ENCODE results near the gene DNAJC8.

DNAJC8 gene

DNA sequence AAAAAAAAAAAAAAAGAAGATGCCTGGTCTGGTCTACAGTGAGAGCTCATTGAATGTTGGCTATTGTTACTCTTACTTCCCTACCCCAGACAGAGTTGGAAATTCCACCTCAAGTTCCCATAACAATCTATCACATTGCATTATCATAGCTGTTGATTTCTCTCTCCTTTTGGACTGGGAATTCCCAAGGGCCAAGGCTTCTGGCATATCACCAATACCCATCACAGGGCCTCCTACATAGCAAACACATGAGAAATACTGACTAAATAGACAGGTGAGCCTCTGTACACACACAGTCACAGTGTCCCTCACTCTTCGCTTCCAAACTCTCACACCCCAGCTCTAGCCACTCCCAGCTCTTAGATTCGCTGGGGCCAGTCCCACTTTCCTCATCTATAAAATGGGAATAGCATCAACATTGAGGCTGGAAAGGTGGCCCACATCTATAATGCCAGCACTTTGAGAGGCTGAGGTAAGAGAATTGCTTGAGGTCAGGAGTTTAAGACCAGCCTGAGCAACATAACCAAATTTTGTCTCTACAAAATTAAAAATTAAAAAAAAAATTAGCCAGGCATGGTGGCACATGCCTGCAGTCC, 62.7 kb downstream of the DNAJC8 start:
- no peak for DNase-seq

DNA sequence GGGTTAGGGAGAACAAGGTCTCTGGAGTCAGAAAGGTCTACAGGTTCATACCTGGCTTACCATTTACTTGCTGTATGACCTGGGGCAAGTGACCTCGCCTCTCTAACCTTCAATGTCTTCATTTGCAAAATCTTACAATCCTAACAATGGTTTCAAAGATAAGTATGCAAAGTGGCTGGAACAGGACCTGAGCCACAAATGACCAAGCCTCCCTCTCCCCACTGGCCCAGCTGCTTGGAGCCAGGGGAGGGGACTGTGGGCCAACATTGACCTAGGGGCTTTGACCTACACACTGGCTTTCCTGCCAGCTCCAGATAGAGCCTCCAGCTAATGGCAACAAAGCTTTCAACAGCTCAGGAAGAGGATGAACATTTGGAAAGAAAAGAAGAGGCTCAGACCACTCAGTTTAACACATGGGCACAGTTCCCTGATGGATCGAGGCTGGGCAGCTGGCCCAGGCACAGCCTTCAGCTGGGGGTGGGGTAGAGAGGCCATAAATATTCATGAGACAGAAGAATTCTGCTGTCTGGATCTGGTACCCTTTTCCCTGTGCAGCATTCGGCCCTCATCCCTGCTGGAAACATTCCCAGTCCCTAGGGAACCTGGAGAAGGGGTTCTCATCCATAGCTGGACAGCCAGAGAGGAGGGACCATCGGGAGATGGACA, 69.2 kb downstream of the DNAJC8 start:
- no peak for DNase-seq

DNA sequence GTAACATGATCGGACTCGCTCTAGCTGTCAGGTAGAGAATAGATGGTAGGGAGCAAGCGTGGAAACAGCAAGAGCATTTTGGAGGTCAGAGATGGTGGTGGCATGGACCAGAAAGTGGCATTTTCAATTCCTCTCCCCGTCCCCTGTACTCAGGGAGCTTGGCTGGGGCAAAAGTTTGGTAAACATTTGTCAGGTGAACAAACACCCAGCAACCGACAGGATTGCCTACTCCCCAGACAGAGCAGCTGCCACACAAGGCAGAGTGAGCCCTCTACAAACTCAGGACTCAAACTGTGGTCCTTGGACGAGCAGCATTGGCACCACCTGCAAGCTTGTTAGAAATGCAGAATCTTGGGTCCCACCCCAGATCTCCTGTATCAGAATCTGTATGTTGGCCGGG, 70.7 kb downstream of the DNAJC8 start:
- DNase-seq = no peak

DNA sequence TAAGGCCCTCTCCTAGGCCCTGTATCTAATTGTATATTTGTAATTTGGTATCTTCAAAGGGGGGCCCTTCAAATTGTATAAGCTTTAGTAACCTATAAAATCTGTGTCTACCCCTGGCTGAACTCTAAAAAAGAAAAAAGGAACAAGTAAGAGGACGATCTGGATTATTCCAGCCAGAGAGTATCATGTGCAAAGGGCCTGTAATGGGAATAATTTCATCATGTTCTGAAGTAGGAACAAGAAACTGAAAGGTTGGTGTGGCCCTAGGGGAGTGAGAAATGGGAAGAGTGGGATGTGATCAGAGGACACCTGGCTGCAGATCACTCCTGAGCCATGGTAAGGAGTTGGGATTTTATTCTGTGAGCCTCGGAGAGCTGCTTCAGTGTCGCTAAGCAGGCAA, 71.1 kb downstream of the DNAJC8 start:
- no peak for DNase-seq

DNA sequence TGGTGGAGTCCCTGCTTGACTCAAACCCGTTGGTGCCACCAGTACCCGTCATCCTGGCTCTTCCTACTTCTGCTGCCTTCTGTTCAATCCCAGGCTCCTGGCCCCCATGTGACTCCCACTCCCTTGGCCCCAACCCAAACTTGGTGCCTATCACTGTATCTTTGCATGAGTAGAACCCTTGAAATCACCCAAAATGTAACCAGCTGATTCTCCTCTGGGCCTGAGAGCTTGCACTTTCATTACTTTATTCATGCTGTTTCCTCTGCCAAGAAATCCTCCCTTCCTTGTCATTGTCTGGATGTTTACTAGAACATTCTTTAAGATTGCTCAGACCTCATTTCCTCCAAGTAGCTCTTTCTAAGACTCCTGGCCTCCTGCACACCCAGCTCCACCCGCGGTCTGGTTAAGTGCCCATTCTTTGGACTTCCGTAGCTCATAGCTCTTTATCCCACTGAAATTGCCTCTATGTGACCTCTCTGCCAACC, 72.0 kb downstream of the DNAJC8 start:
- no peak for DNase-seq

DNA sequence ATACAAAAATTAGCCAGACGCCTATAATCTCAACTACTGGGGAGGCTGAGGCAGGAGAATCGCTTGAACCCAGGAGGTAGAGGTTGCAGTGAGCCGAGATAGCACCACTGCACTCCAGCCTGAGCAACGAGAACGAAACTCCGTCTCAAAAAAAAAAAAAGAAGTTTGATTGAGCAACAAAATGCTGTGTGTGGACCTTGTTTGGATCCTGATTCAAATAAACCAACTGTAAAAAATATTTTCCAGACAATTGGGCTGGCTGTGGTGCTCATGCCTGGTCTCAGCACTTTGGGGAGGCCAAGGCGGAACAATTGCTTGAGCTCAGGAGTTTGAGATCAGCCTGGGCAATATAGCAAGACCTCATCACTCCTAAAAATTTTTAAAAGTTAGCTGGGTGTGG, 73.1 kb downstream of the DNAJC8 start:
- DNase-seq = no peak

DNA sequence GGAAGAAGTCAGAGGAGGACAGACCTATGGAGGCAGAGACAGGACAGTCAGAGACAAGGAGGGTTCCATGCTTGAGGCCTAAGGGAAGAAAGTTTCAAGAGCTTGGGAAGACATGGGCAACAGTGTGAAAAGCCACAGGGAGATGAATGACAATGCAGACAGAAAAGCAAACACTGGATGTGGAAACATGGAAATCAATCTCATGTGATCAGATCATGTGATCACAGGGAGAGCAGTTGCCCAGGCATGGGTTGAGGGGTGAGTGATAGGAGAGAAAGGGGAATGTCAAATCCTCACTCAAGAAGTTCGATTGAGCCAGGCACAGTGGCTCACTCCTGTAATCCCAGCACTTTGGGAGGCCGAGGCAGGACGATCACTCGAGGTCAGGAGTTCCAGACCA, 73.6 kb downstream of the DNAJC8 start:
- DNase-seq = no peak

DNA sequence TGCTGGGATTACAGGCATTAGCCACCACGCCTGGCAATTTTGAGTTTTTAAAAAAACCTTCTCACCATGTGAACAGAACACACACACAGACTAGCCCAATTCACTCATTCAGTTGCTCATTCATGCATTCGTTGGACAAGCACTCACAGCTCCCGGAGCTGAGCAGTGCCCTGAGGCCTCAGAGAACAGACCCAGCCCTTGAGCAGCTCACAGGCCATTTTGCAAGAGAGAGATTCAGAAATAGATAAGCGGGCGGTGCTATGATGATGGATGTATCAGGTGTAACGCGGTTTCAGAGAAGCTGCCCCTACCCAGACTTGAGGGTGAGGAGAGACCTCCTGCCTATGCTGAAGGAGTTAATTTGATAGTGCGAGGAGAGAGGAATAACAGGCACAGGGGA, 74.9 kb downstream of the DNAJC8 start:
- no peak for DNase-seq

DNA sequence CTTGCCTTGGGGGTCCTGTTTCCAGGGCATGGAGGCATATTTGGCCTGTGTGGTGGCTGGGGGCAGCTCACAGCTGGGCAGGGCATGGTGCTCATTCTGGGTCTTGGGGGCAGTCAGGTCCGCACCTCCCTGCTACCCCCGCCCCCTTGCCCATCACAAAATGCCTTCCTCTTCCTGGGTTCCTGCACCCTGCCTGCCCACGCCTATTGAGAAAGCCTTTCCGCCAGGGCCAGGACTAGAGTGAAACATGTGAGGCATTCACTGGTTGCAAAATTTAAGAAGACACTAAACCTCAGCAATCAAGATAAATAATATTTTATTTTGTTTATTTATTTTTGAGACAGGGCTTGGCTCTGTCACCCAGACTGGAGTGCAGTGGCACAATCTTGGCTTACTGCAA, 76.0 kb downstream of the DNAJC8 start:
- peak; percentile 43 for DNase-seq

DNA sequence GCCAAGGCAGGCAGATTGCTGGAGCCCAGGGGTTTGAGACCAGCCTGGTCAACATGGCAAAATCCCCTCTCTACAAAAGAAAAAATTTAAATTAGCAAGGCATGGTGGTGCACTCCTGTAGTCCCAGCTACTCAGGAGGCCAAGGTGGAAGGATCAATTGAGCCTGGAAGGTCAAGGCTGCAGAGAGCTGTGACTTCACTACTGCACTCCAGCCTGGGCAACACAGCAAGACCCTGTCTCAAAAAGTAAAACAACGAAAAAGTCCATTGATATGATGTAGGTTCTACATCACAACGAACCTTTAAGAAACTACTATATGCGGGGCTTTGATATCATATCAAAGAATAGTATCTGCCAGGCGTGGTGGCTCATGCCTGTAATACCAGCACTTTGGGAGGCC, 77.2 kb downstream of the DNAJC8 start:
- DNase-seq = no peak

DNA sequence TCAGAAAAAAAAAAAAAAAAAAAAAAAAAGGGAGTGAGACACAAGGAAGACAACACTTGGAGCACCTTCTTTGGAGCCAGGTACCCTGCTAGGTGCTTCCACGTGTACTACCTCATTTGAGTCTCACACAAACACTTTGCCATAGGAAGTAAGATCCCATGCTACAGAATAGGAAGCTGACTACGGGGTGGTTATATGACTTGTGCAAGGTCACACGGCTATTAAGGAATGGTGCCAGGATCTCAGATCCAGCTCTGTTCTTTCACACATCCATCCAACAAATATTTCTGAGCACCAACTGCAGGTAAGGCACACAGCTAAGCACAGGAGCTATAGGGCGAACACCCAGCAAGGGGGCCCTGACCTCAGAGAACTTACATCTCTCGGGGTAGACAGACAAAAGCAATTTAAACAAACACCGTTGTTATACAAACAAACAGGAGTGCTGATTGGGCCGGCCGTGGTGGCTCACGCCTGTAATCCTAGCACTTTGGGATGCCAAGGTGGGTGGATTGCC, 78.7 kb downstream of the DNAJC8 start:
- DNase-seq = no peak
